Glomerular visceral epithelial cell (primary cell): ENCODE measurements around the gene KCNT1.

Experiments used
- DNase-seq: peaks from one replicate; pipeline ENCODE4 v3.0.0-alpha.2; 2016; ENCODE audit errors: extremely low spot score

KCNT1 gene

DNA sequence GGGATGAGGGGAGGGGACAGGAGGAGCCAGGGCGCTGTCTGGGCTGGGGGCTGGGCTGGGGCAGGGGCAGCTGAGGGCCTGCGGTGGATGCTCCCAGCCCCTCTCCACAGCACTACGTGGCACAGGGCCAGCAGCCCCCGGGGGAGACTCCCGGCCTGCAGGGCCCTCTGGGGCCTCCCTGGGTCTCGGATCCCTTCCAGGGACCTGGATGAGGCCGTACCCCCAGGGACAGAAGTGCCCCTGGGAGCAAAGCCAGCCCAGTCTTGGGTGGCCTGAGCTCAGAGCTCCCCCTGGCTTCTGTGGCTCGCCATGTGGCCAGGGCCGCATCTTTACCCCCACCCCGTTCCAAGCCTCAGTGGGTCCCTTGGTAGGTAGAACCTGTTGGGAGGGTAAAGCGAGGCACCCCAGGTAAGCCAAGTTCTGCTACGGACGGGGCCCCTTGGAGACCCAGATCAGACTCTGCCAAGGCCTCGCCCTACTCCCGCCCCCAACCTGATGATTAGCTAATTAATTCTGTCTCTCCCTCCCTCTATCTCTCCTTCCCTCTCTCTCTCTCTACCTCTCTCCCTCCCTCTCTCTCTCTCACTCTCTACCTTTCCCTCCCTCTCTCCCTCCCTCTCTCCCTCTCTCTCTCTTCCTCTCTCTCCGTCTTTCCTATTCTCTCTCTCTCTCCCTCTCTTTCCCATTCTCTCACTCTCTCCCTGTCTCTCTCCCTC is 24.3 kb downstream of the KCNT1 start:
- DNase-seq: no peak

DNA sequence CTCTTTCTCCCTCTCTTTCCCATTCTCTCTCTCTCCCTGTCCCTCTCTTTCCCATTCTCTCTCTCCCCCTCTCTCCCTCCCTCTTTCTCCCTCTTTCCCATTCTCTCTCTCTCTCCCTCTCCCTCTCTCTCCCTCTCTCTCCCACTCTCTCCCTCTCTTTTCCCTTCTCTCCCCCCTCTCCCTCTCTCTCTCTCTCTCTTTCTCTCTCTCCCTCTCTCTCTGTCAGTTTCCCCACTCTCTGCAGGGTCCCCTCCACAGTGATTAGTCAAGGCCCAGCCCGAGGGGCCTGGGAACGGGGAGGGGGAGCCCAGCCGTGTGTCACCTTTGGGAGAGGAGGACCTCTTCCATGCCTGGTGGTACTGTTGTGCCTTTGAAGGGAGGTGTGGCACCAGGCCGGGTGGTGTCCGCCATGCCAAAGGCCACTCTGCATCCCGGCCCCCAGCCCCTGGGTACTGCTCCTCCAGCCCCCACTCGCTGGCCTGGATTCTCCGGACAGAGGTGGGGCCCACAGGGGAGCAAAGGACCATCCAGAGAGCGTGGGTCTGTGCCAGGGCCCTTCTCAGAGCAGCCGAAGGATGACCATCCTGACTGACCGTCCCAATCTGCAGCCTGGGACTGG is 25.4 kb downstream of the KCNT1 start:
- no peak for DNase-seq

DNA sequence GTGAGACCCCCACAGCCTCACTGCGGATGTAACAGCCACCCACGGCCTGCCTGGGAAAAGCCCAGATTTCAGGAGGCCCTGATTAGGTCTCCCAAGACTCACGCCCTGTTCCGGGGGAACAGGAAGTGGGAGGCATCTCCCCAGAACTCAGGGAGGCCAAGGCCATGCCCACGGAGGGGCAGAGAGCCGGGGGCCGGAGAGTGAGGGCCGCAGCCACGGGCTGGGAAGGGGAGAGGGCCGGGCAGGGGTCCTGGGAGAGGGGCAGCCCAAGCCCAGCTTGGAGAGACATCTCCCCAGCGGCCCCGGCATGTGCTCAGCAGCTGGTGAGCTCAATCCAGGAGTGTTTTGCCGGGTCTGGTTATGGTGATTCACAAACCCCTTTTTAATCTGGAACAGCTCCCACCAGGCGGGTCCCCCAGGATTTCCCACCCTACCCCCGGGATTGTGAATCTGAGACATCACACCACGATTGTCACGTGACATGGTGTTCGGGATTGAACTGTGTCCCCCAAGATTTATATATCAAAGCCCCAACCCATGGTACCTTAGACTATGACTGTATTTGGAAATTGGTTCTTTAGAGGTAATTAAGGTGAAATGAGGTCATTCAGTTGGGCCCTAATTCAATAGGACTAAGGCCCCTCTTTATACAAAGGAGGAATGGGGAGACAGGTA is 26.6 kb downstream of the KCNT1 start:
- DNase-seq: no peak

DNA sequence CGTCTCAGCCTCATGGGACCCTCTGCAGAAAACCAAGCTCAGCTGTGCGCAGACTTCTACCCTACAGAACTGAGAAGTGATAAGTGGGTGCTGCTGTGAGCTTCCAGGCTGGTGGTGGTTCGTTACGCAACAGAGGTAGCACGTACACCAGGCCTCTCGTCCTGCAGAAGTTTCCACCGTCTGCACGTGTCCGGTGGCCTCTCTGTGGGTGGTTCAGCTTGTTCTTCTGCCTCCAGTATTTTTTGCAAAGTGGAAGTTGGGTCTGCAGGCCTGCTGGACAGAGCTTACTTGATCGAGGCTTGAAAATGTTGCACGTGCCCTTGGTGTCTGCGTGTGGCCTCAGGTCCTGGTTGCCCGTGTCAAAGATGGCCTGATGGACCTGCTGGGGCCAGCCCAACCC is 27.5 kb downstream of the KCNT1 start:
- no peak for DNase-seq

DNA sequence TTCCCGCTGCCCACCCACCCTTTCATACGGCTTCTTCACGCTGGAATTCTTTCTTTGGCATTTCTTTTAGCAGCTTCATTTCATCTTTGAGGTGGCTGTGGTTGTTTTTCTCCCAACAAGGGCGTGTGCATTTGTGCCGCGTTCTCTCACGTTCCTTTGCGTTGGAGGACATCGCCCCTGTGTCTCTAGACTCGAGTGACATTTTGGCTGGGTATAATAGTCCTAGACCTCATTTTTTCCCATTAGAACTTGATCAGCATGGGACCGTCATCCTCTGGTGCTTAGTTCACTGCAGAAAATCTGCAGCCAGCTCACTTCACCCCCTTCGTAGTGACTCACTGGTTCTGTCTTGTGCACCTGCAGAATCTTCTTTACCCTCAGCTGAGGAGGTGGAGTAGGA is 29.5 kb downstream of the KCNT1 start:
- no peak for DNase-seq

DNA sequence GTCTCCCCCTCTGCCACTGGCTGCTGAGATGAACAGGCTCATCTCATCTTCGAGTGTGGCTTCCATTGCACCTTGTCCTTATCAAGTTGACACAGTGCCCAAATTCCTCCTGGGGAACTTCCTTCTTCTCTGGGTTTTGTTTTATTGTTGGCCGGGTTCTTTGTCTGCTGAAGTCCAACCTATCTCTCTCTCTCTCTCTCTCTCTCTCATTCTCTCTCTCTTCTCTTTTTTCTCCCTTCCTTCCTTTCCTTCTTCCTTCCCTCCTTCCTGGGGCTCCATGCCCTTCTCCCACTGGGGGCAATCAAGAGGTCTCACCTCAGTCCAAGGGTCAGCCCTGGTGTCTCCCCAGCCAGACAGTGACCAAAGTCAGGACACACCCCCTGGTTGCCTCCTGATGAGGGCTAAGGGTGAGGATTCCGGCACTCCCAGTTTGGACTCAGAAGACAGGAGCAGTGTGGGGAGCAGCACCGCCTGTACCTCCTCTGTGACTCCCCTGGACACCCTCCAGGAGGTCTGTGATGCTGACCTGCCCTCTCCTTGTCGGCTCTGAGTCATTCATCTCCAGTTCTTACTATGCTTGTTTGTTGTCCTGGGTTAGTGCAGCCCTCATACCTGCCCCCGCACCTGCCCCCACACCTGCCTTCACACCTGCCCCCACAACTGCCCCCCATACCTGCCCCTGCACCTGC is 30.7 kb downstream of the KCNT1 start:
- no peak for DNase-seq

DNA sequence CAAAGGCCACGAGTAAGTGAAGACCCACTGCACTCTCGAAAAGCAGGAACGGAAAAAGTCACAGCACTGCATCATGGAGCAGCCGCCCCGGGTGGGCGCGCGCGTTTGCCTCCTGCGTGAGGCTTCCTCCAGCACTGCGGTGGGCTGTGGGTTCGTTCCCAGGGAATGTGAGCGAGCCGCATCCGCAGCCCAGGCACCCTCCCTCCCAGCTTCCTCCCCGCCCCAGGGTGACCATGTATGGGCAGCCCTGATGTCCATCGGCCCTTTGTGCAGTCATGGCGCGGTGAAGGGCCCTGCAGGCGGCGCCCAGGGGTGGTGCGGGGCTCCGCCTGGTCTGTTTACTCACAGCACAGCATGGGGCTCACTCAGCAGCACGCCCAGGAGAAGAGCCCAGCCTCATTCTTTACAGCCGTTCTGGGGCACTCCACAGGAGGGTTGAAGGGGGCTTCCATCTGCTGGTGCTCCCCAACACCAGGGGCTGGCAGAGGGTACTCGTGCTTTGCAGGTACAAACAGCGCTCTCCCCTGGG is 32.7 kb downstream of the KCNT1 start:
- DNase-seq: no peak

DNA sequence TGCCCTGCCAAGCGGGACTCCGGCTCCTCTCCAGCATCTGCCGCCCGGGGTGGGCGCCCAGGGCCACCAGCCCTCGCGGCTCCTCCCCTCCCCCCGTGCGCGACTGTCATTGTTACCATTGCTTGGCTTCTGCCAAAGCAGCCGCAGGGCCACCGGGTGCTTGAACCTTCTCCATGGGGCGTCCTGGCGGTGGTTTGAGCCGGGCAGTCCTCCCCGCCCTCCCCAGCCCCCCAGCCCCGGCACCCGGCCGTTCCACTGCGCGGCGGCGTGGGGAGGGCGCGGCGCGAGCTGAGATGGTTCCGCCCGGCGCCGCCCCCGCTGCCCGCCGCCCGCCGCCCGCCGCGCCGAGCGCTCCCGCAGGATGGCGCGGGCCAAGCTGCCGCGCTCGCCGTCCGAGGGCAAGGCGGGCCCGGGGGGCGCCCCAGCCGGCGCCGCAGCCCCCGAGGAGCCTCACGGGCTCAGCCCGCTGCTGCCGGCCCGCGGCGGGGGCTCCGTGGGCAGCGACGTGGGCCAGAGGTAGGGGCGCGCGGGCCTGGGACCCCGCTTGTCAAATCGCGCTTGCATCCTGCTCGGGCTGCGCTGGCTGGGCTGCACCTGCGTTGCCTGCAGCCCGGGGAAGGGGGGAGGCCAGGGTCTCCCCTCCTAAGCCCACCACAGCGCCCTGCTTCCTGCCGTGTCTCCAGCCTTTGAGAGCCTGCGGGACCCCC is 34.4 kb downstream of the KCNT1 start:
- DNase-seq: no peak

DNA sequence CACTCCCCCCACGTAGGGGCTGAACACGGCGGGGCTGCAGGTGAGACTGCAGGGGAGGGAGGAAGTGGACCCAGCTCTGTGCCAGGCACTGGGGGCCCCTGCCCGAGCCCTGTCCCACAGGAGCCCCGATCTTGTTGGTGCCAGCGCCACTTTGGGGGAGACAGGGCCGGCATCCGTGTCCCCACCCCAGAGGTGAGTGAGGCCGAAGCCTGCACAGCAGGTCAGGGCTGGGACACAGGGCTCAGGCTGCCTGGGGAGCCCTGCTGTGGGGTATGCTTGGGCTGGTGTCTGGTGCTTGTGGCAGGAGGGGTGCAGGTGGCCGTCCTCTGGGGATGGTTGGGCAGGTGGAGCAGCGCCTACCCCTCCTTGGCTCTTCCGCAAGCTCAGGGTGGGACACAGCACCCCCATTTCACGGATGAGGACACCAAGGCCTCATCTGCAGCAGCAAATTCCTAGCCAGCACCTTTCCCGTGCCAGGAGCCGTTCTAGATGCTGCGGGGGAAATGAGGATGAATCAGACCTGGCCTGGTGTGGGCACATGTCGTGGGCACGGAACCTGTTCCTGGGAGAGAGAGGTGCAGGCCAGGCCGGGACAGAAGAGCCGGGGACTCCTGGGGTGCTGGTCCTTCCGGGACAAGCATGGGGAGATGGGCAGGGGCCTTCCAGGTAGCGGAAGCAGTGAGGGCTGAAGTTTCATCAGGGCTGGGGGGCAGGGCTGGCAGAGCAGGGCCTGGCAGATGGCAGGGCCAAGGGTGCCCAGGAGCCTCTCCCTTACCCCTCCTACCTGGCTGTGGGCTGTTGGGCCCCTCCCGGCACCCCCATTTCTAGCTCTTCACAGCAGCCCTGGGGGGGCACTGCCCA is 35.2 kb downstream of the KCNT1 start:
- DNase-seq: no peak

DNA sequence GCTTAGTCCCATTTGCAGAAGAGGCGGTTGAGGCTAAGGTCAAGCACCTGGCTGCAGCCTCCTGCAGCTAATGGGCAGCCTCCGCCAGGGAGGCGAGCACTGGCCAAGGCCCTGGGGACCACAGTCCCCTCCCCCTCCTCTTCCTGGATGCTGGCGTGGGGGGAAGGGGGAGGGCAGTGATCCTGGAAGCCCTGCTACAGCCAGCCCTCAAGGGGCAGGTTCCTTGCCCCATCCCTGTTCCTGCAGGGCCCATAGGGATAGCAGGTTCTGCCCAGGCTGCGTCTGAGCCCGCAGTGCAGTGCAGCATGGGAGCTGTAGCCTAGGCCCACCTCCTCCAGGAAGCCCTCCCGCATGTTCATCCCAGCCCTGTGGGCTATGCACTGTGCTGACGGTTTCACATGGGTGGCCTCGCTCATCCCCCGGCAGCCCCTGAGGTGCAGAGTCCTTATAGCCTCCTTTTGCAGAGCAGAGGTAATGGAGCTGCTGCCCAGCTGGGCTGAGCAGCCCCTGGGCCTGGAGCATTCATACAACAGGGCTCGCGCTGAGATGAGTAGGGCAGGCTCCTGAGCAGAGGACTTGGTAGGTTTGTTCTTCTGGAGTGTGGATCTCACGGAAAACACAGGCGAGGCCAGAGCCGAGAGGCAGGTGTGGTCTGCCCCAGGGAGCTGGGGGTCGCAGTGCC is 36.0 kb downstream of the KCNT1 start:
- DNase-seq: no peak

DNA sequence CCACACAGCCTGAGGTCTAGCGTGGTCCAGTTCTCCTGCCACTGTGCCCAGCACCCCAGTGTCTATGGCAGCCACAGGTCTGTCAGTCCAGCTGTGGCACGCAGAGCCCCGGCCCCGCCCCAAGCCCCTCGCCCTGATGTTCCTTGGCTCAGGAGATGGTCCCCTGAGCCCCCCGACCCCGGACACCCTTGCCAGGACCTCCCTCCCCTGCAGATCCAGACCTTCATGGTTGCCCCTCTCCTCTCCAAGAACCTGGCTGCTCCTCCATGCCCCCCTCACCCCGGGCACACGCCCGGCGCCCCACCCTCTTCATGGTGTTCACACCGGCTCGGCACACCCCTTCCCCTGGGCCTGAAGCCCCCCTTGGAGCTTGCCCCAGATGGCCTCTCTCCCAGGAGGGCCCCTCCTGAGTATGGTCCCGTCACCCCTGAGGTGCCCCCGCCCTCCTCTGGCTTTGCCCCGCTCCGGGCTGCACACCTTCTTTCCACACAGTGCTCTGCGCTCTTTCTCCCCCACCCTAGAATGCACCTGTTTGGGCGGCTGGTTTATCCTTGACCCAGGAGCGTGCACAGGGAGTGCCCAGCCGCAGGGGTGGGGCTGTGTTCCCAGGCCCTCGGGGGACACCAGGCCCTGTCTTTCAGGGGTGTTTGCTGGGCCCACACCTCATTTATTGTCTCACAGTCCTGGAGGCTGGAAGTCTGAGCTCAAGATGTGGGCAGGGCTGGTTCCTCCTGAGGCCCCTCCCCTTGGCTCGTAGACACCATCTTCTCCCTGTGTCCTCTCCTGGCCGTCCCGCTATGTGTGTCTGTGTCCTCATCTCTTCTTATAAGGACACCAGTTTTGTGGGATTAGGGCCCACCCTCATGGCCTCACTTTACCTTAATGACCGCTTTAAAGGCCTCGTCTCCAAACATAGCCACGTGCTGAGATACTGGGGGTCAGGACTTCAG is 37.6 kb downstream of the KCNT1 start:
- DNase-seq: no peak

DNA sequence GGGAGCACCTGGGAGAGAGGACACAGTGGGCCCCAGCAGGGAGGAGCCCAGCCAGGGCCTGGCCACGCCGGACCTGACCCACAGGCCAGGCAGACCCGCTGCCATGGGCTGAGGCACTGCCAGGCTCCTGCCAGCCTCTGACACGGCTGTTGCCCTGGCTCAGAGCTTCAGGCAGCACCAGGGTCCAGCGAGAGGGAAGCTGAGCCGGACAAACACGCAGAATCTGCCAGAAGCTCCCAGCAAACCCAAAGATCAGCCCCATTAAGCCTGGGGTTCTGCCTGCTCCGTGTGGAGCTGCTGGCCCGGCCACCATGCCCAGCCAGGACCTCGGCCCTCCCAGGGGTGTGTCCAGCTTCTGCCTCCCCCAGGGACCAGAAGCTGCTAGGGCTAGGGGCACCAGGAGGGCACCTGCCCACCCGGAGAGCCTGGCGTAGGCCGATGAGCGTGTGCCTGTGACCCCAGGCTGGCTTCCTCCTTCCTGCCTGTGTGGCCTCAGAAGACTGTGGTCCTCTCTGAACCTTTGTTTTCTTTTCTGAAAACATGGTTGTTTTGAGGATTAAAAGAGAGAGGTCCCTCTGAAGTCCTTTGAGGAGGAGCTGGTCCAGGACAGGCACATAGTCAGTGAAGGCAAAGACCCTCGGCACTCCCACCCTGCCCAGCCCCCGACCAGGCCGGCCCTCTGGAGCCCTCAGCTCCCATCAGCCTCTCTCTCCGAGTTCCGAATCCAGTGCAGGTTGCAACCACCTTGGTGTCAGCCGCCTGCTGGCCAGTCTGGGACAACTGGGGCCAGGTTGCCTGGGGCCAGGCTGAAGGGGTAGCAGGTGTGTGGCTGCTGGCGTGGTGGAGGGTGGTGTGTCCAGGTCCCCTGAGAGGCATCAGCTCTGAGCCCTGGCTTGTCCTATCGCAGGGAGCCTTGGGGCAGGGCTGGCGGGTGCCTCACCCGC is 39.6 kb downstream of the KCNT1 start:
- DNase-seq: no peak

DNA sequence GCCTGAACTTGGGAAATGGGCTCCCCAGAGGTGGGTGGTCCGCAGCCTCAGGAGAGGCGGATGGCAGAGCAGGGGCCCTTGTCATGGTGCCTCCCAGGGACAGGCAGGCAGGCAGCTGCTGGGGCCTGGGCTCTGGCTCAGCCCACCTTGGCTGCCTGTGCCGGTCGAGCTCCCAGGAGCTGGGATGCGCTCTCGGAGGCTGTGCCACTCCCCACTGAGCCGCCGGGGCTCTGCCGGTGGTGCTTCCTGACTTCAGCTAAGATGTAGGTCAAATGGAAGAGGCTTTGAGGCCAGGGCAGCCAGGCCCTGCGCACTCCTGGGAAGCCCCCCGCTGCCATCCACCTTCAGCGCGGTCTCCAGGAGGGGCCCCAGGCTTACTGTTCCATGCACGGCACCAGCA is 41.0 kb downstream of the KCNT1 start:
- DNase-seq: no peak

DNA sequence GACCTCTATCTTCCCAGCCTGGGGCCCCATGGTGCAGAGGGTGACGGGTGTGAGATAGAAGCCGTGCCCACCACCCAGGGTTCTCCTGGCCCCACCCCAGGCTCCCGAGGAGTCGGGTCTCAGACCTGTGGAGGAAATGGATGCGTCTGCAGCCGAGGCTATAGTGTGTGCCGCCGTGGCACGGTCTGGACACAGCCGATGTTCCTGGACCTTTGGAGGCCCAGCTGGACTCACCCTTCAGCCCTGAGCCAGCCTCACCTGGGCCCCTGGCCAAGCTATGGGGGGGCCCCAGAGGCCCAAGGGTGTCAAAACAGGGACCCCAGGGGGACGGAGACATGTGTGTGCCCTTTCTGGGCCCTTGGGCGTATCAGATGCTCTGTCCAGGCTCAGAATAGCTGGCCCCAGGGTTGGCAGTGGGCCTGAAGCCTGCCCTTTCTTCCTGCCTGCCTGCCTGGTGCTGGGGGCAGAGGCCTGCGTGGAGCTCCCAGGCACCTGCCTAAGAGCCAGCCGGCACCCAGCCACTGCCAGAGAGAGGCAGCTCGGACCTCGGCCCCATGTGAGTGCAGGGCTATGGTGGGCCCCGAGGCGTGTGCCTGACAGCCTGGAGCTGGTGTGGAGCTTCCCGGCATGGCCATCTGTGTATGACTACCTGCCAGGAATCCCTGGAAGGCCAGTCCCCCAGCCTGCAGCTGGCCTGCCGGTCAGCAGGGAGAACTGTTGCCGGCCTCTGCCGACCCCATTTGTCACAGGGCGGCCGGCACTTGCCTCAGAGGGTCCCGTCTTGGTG is 41.8 kb downstream of the KCNT1 start:
- DNase-seq: no peak

DNA sequence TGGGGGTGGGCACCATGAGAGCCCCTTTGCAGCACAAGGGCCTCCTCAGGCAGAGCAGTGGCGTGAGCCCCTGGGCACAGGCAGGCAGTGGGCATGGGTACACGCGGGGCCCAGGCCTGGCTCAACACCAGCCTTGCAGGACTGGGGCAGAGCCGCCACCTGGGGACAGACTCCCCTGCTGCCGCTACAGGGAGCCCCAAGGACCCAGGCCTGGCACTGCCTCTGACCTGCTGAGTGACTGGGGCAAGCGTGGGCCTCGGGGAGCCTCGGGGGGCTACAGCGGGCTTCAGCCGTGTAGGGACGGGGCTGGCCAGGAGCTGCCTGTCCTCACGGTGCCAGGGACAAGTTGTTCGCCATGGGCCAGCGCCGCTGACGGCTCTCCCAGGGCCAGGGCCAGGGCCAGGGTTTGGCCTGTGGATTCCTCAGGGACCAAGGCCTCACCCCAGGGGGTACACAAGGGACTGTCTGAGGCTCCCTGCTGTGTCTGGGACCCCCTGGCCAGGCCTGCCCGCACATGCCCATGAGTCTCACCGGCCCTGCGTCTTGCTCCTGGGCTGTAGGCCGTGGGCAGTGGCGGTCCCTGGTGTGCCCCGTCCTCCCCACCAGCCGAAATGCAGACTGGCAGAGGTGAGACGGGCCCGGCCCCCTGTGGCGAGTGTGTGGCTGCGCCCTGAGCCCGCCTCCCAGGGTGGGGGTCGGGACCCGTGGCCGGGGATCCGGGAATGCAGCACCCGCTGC is 42.5 kb downstream of the KCNT1 start:
- DNase-seq: no peak

DNA sequence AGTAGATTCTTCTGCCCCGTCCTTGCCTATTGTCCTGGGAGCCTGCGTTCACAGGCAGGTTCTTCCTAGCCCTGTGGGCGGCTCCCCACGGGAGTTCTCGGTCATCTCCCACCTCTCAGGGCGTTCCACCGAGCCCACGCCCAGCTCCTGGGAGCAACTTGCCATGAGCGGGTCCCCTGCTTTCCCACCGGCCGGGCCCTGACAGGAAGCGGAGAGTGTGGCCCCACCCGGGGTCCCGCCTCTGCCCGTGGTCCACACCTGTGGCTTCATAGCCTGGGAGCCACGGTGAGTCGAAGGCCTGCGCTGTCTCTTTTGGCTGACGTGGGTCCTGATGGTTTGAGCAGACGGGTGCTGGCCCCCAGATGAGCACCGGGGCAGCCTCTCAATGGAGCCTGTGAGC is 43.2 kb downstream of the KCNT1 start:
- DNase-seq: no peak
